Measurements from ENCODE around the gene M1AP.

M1AP gene

GRCh38 chr2:74596584-74596983 is 51.5 kb downstream of the M1AP start:
- TF ChIP-seq CTCF (IDR thresholded peaks at IDR 0.05; ENCODE audit: low read depth, low read length), result no peak
- Histone ChIP-seq H3K4me3 (ENCODE audit: low read depth, low read length) (no peak overlapping the region), H3K4me1 (no peaks in the 10 kb centered on the region), H3K9me3 (no peaks in the 10 kb centered on the region), H3K36me3 (no peaks in the 10 kb centered on the region), H3K27me3 (no peaks in the 10 kb centered on the region)
- DNase-seq, result no peak

- Histone ChIP-seq H3K27me3 (no peaks in the 10 kb centered on the region), H3K36me3 (no peaks in the 10 kb centered on the region), H3K4me3 (ENCODE audit: low read depth, low read length) (no peak overlapping the region), H3K9me3 (no peaks in the 10 kb centered on the region), H3K4me1 (no peaks in the 10 kb centered on the region)
- no peak for TF ChIP-seq CTCF (IDR thresholded peaks at IDR 0.05; ENCODE audit: low read depth, low read length)
- no peak for DNase-seq
Observed at GRCh38 chr2:74593826-74594772, 54.0 kb downstream of the M1AP start.

- Histone ChIP-seq H3K27me3 (no peaks in the 10 kb centered on the region), H3K4me3 (ENCODE audit: low read depth, low read length) (no peak overlapping the region), H3K9me3 (no peaks in the 10 kb centered on the region), H3K4me1 (no peaks in the 10 kb centered on the region), H3K36me3 (no peaks in the 10 kb centered on the region)
- no peak for DNase-seq
- TF ChIP-seq CTCF (IDR thresholded peaks at IDR 0.05; ENCODE audit: low read depth, low read length), result no peak
Observed at GRCh38 chr2:74588664-74589063, 59.5 kb downstream of the M1AP start.

GRCh38 chr2:74587664-74588277 is 60.4 kb downstream of the M1AP start:
- H3K36me3 ChIP-seq, result no peaks in the 10 kb centered on the region
- H3K4me3 ChIP-seq (ENCODE audit: low read depth, low read length), result no peak overlapping the region
- no peaks in the 10 kb centered on the region for H3K27me3 ChIP-seq
- H3K4me1 ChIP-seq, result no peaks in the 10 kb centered on the region
- no peaks in the 10 kb centered on the region for H3K9me3 ChIP-seq
- peak; percentile 47 for DNase-seq
- TF ChIP-seq CTCF (IDR thresholded peaks at IDR 0.05; ENCODE audit: low read depth, low read length), result peak; percentile 63

GRCh38 chr2:74585406-74586185 is 62.5 kb downstream of the M1AP start:
- no peaks in the 10 kb centered on the region for H3K36me3 ChIP-seq
- no peaks in the 10 kb centered on the region for H3K9me3 ChIP-seq
- no peak for DNase-seq
- no peaks in the 10 kb centered on the region for H3K27me3 ChIP-seq
- no peak overlapping the region for H3K4me3 ChIP-seq (ENCODE audit: low read depth, low read length)
- H3K4me1 ChIP-seq, result no peaks in the 10 kb centered on the region
- TF ChIP-seq CTCF (IDR thresholded peaks at IDR 0.05; ENCODE audit: low read depth, low read length), result no peak

Measured in BE2C (cell line).